ACC112 (cell line): ENCODE data around the gene ARL10.

Experiments
- H2AFZ ChIP-seq: fragments of 200-600 bp; sonication (generic); one replicate; pipeline ENCODE4 v1.6.0; 2017; ENCODE audit warnings: antibody characterized with exemption, low read length; ENCODE audit not compliant: unreplicated experiment
- H3K27ac ChIP-seq: fragments of 200-600 bp; sonication (generic); 2 replicates; pipeline ENCODE4 v1.5.1; 2014; ENCODE audit warnings: low read depth, mild to moderate bottlenecking, antibody characterized with exemption, low read length, moderate library complexity
- H3K27me3 ChIP-seq: fragments of 200-600 bp; sonication (generic); 2 replicates; pipeline ENCODE4 v1.6.1; 2014; ENCODE audit warnings: mild to moderate bottlenecking, antibody characterized with exemption, low read length, moderate library complexity, mixed read lengths; ENCODE audit not compliant: insufficient read depth
- H3K36me3 ChIP-seq: fragments of 200-600 bp; sonication (generic); 2 replicates; pipeline ENCODE4 v1.6.1; 2016; ENCODE audit warnings: mild to moderate bottlenecking, antibody characterized with exemption, low read length, moderate library complexity, mixed read lengths; ENCODE audit not compliant: insufficient read depth
- H3K4me1 ChIP-seq: fragments of 200-600 bp; sonication (generic); one replicate; pipeline ENCODE4 v1.6.1; 2016; ENCODE audit warnings: low read length, mixed read lengths; ENCODE audit not compliant: insufficient read depth, unreplicated experiment, control insufficient read depth
- H3K4me3 ChIP-seq: fragments of 200-600 bp; sonication (generic); 2 replicates; pipeline ENCODE4 v1.5.1; 2014; ENCODE audit warnings: mild to moderate bottlenecking, low read depth, low read length
- H3K79me2 ChIP-seq: fragments of 200-600 bp; sonication (generic); one replicate; pipeline ENCODE4 v1.6.0; 2016; ENCODE audit warnings: low read length; ENCODE audit not compliant: control insufficient read depth, unreplicated experiment, insufficient read depth

Gene ARL10

DNA sequence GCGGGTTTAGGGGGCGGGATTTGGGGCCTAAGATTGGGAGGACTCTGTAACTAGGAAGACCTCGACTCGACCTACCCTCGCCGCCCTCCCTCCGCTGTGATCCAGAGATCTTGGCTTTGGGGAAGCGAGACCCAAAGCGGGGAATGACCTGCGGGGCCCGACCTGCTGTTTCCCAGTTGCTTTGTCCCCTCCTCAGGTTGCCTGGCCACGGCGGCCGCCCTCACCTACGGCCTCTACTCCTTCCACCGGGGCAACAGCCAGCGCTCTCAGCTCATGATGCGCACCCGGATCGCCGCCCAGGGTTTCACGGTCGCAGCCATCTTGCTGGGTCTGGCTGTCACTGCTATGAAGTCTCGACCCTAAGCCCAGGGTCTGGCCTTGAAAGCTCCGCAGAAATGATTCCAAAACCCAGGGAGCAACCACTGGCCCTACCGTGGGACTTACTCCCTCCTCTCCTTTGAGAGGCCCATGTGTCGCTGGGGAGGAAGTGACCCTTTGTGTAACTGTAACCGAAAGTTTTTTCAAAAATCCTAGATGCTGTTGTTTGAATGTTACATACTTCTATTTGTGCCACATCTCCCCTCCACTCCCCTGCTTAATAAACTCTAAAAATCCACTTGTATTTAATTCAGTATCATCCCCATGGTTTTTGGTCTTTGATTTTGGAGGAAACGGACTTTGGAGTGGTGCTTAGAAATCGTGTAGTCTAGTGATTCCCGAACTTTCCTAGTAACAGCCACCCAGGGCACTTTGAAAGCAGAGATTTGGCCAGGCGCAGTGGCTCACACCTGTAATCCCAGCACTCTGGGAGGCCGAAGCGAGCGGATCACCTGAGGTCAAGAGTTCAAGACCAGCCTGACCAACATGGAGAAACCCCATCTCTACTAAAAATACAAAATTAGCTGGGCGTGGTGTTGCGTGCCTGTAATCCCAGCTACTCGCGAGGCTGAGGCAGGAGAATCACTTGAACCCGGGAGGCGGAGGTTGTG lies 24.1 kb downstream of the ARL10 start:
- Histone ChIP-seq H3K4me1 (peaks cover 15% of the 10 kb centered on the region), H3K4me3 (peak overlapping the region; percentile 84), H3K27ac (peak overlapping the region; percentile 64), H3K79me2 (peaks cover 35% of the 10 kb centered on the region), H3K36me3 (peaks cover 7% of the 10 kb centered on the region; the same call in 1 of the 2 replicates), H2AFZ (no peak overlapping the region), H3K27me3 (no peaks in the 10 kb centered on the region)

DNA sequence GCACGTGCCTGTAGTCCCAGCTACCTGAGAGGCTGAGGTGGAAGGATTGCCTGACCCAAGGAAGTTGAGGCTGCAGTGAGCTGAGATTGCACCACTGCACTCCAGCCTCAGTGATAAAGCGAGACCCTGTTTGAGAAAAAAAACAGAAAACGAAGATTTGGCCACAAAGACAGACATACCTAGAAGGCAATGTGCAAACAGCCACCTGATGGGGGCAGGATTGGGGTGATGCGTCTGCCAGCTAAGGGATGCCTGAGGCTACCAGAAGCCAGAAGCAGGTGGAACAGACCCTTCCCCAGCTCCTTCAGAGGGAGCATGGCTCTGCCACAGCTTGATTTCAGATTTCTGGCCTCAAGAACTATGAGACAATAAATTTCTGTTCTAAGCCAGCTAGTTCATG lies 26.2 kb downstream of the ARL10 start:
- Histone ChIP-seq H3K27ac (no peak overlapping the region), H3K4me3 (no peak overlapping the region), H2AFZ (no peak overlapping the region), H3K27me3 (no peaks in the 10 kb centered on the region), H3K36me3 (no peaks in the 10 kb centered on the region), H3K79me2 (peaks cover 23% of the 10 kb centered on the region), H3K4me1 (peaks cover 10% of the 10 kb centered on the region)

DNA sequence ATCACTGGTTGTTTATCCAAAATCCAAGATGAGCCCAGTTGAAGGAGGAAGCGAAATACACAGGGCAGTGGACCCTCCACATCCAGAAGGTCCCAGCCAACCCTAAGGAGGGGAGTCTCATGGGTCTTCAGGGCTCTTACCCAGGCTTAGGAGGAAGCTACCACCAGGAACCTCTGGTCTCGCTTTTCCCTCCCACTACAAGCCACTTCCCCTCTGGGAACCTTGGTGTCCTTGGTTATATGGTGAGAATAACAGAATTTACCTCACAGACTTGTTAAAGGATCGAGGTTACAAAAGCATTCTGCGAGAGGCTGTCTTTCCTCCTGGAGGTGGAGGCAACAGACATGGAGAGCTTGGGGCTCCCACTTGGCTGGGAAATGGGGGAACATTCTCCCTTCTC lies 26.7 kb downstream of the ARL10 start:
- Histone ChIP-seq H3K27me3 (no peaks in the 10 kb centered on the region), H3K4me1 (peaks cover 5% of the 10 kb centered on the region), H2AFZ (no peak overlapping the region), H3K36me3 (no peaks in the 10 kb centered on the region), H3K27ac (no peak overlapping the region), H3K4me3 (no peak overlapping the region), H3K79me2 (peaks cover 17% of the 10 kb centered on the region)

- H3K36me3 ChIP-seq, result no peaks in the 10 kb centered on the region
- no peak overlapping the region for H3K27ac ChIP-seq
- no peaks in the 10 kb centered on the region for H3K27me3 ChIP-seq
- H3K4me1 ChIP-seq, result no peaks in the 10 kb centered on the region
- peaks cover 12% of the 10 kb centered on the region for H3K79me2 ChIP-seq
- H2AFZ ChIP-seq, result no peak overlapping the region
- H3K4me3 ChIP-seq, result no peak overlapping the region
These were observed 27.2 kb downstream of the ARL10 start for GRCh38 chr5:176392526-176392925.

DNA sequence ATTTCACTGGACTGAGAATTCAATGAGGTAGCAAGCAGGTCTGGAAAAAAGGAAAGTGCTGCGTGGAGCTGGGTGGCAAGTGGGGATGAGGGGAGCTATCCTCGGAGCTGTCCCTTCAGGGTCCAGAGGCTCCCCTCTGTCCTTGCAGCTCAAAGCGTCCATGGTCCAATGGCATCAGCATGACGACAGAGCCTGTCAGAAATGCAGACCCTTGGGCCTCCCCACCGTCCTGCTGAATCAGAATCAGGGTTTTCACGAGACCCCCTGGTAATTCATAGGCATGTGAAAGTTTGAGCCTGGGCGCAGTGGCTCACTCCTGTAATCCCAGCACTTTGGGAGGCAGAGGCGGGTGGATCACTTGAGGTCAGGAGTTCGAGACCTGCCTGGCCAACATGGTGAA lies 28.8 kb downstream of the ARL10 start:
- Histone ChIP-seq H3K79me2 (peaks cover 4% of the 10 kb centered on the region), H3K36me3 (no peaks in the 10 kb centered on the region), H3K27me3 (no peaks in the 10 kb centered on the region), H3K4me3 (no peak overlapping the region), H3K4me1 (no peaks in the 10 kb centered on the region), H3K27ac (no peak overlapping the region), H2AFZ (no peak overlapping the region)

- Histone ChIP-seq H3K79me2 (peaks cover 3% of the 10 kb centered on the region), H3K4me3 (no peak overlapping the region), H3K4me1 (no peaks in the 10 kb centered on the region), H3K27me3 (no peaks in the 10 kb centered on the region), H2AFZ (no peak overlapping the region), H3K36me3 (no peaks in the 10 kb centered on the region), H3K27ac (no peak overlapping the region)
These were observed 29.8 kb downstream of the ARL10 start for GRCh38 chr5:176394881-176395675.

DNA sequence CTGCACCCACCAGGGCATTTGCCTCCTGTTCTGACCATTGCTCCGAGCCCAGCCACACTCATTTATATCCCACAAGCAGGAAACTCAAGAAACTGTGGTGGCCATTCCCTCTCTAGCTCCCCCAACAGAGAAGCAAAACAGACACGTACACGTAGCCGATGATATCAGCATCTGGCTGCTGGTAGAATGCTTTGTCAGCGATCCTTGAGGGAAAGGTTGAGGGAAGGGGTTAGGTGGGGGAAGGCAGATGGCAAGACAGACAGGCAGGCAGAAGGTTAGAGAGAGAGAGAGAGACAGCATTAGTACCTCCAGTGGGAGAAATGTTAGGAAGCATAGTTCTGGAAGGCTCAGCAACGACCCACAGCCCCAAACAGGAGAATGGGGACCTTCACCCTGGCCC lies 31.0 kb downstream of the ARL10 start:
- Histone ChIP-seq H3K27me3 (no peaks in the 10 kb centered on the region), H3K4me1 (no peaks in the 10 kb centered on the region), H3K36me3 (no peaks in the 10 kb centered on the region), H2AFZ (no peak overlapping the region), H3K4me3 (no peak overlapping the region), H3K27ac (no peak overlapping the region), H3K79me2 (no peaks in the 10 kb centered on the region)

- no peaks in the 10 kb centered on the region for H3K79me2 ChIP-seq
- no peaks in the 10 kb centered on the region for H3K27me3 ChIP-seq
- no peaks in the 10 kb centered on the region for H3K36me3 ChIP-seq
- H3K4me3 ChIP-seq, result no peak overlapping the region
- no peaks in the 10 kb centered on the region for H3K4me1 ChIP-seq
- no peak overlapping the region for H3K27ac ChIP-seq
- no peak overlapping the region for H2AFZ ChIP-seq
These were observed 32.6 kb downstream of the ARL10 start for GRCh38 chr5:176397736-176398420.

DNA sequence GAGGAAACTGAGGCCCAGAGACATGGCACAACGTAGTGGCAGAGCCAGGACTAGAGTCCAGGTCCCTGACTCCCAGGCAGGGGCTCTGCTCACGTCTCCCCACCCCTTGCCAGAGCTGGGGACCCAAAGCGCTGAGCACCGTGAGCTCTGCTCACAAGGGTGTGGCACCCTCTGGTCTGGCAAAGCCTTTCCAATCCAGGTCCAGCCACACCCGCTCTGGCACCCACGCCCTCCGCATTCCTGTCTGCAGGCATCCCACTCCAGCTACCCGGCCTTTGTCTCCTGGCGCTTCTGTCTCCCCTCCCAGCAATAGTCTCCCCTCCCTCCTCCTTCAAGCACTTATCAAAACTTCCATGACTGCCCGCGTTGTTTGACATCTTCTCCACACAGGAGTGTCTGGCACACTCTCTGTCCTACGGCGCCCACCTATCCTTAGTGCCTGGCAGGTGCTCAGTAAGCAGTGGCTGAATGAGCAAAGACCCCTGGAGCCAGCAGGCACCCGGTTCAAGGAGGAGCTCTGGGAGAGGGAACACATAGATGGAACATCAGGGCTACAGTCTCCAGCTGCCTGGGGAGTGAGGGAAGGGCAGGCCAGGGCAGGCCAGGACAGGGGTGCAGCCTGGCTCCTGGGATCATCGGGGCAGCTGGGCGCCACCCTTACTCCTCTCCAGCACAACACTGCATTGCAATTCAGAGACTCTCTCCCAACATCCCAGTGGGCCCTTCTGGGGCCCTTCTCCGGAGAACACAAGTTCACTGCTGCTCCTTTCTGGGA lies 35.3 kb downstream of the ARL10 start:
- Histone ChIP-seq H3K27me3 (no peaks in the 10 kb centered on the region), H3K27ac (no peak overlapping the region), H2AFZ (no peak overlapping the region), H3K79me2 (no peaks in the 10 kb centered on the region), H3K4me1 (no peaks in the 10 kb centered on the region), H3K4me3 (no peak overlapping the region), H3K36me3 (no peaks in the 10 kb centered on the region)
